Cardiac muscle cell (in vitro differentiated cells and primary cell): ENCODE results near the gene PRPF6. TPM values are rescaled to one million over a fixed set of nuclear protein-coding genes. Genes with fewer than 3 reads are reported as not detected.
"Not testable (repeated sequence)": the region's sequence is repeated elsewhere in the genome, so short reads cannot be mapped to it uniquely, and the experiment has no call there.

ENCODE experiments used
- DNase-seq, 2 donors: peaks; one replicate each; pipeline versions ENCODE4 v3.0.0 to v3.0.0-alpha.2; 2010 to 2017; ENCODE audit warnings: low read depth in 1 of 2, low spot score in 1 of 2
- H3K27ac ChIP-seq: fragments of 200-600 bp; sonication (generic); 2 replicates; pipeline ENCODE4 v1.5.1; 2016
- H3K27me3 ChIP-seq: fragments of 200-600 bp; sonication (generic); 2 replicates; pipeline ENCODE4 v1.6.0; 2016; ENCODE audit warnings: control low read depth
- H3K36me3 ChIP-seq: fragments of 200-600 bp; sonication (generic); 2 replicates; pipeline ENCODE4 v1.5.1; 2016; ENCODE audit warnings: control low read depth
- H3K4me1 ChIP-seq: fragments of 200-600 bp; sonication (generic); 2 replicates; pipeline ENCODE4 v1.8.1; 2017; ENCODE audit warnings: low read depth, mild to moderate bottlenecking, mixed run types
- H3K4me3 ChIP-seq: fragments of 200-600 bp; sonication (generic); 2 replicates; pipeline ENCODE4 v1.5.1; 2016; ENCODE audit warnings: mild to moderate bottlenecking
- H3K9me3 ChIP-seq: fragments of 200-600 bp; sonication (generic); 2 replicates; pipeline ENCODE4 v1.5.1; 2017; ENCODE audit warnings: low read depth, mild to moderate bottlenecking, control low read depth
- polyA plus RNA-seq: library from polyadenylated mRNA; unstranded; fragments of >200 nt; fragmentation: Nextera tagmentation; extraction: Ambion mirVana; gene quantifications from 2 replicates; pipeline ENCODE4 v1.2.1, GENCODE V29; 2016
- total RNA-seq: library from RNA; depleted of rRNA; stranded (reverse); fragments of >200 nt; gene quantifications from 2 replicates; pipeline ENCODE4 v1.2.3, GENCODE V29; 2016
- TF ChIP-seq, protein P1 (sequence below): IDR thresholded peaks from 2 replicates; pipeline ENCODE4 v1.5.1; 2012; ENCODE audit warnings: low read depth, mild to moderate bottlenecking, low read length

PRPF6 gene
- total and polyA plus RNA-seq, 2 experiments from 2014 or later: 67.6 to 73.5 TPM

DNA sequence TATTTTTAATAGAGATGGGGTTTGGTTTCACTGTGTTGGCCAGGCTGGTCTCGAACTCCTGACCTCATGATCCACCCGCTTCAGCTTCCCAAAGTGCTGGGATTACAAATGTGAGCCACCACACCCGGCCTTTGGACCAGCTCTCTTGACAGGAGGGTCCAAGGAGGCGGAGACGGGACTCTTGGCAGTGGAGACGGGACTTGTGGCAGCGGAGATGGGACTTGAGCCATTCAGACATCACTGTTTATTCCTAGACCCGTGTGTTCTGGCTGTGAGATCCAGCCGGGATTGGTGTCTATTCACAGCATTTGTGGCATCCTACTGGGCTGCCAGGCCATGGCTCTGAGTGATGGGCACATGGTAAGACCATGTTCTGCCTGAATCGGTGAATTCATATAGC, 25.6 kb downstream of the PRPF6 start:
- DNase-seq: no peak

DNA sequence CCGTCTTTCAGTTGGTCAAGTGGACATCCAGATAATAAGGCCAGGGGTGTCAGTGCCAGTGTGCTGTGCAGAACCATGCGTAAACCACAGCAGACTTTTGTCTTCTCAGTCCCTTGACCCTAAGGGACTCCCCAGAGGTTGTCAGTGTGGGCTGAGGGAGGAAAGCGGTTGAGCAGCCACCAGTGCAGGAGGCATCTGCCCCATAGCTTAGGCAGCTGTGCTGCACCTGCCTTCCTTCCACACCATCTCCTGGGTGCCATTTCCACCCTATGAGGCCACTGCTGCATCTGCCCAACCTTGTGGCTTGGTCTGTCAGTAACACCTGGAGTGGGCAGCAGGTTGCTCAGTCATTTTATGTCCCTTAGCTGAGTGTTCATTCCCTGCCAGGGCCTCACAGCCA, 26.0 kb downstream of the PRPF6 start:
- no peak overlapping the region for H3K4me3 ChIP-seq
- H3K4me1 ChIP-seq: no peaks in the 10 kb centered on the region
- no peak overlapping the region for H3K27ac ChIP-seq
- TF ChIP-seq, protein P1, sequence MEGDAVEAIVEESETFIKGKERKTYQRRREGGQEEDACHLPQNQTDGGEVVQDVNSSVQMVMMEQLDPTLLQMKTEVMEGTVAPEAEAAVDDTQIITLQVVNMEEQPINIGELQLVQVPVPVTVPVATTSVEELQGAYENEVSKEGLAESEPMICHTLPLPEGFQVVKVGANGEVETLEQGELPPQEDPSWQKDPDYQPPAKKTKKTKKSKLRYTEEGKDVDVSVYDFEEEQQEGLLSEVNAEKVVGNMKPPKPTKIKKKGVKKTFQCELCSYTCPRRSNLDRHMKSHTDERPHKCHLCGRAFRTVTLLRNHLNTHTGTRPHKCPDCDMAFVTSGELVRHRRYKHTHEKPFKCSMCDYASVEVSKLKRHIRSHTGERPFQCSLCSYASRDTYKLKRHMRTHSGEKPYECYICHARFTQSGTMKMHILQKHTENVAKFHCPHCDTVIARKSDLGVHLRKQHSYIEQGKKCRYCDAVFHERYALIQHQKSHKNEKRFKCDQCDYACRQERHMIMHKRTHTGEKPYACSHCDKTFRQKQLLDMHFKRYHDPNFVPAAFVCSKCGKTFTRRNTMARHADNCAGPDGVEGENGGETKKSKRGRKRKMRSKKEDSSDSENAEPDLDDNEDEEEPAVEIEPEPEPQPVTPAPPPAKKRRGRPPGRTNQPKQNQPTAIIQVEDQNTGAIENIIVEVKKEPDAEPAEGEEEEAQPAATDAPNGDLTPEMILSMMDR: no peak
- DNase-seq: no peak
- H3K36me3 ChIP-seq: peaks cover 21% of the 10 kb centered on the region
- H3K27me3 ChIP-seq: no peaks in the 10 kb centered on the region
- H3K9me3 ChIP-seq: no peaks in the 10 kb centered on the region

More for the DNA sequence above, 25.6 kb downstream of the PRPF6 start:
- Histone ChIP-seq H3K27me3 (no peaks in the 10 kb centered on the region), H3K36me3 (peaks cover 23% of the 10 kb centered on the region), H3K4me1 (no peaks in the 10 kb centered on the region), H3K27ac (no peak overlapping the region), H3K4me3 (no peak overlapping the region), H3K9me3 (no peaks in the 10 kb centered on the region)
- TF ChIP-seq, protein P1: no peak

DNA sequence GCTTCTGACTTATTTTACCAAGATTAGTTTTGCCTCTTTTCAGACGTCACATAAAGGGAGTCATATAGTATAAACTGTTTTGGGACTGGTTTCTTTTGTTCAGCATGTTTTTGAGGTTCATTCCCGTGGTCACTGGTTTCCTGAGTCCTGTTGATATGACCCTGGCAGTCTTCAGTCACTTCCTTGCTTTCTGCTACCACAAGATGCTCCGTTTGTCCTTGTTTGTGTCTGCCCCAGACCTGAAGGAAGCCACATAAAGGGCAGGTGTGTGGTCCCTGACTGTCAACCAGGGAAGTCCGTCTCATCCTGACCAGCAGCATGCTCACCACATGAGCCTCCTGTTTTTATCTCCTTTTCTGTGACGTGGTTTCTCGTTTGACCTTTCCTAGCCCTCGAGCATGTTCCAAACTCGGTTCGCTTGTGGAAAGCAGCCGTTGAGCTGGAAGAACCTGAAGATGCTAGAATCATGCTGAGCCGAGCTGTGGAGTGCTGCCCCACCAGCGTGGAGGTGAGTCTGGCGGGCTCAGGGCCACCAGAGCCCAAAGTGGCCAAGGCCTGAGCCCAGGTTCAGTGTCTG, 29.0 kb downstream of the PRPF6 start:
- H3K4me3 ChIP-seq: no peak overlapping the region
- no peaks in the 10 kb centered on the region for H3K4me1 ChIP-seq
- no peaks in the 10 kb centered on the region for H3K27me3 ChIP-seq
- no peaks in the 10 kb centered on the region for H3K9me3 ChIP-seq
- no peak for DNase-seq
- TF ChIP-seq, protein P1: no peak
- H3K36me3 ChIP-seq: peaks cover 29% of the 10 kb centered on the region
- no peak overlapping the region for H3K27ac ChIP-seq

DNA sequence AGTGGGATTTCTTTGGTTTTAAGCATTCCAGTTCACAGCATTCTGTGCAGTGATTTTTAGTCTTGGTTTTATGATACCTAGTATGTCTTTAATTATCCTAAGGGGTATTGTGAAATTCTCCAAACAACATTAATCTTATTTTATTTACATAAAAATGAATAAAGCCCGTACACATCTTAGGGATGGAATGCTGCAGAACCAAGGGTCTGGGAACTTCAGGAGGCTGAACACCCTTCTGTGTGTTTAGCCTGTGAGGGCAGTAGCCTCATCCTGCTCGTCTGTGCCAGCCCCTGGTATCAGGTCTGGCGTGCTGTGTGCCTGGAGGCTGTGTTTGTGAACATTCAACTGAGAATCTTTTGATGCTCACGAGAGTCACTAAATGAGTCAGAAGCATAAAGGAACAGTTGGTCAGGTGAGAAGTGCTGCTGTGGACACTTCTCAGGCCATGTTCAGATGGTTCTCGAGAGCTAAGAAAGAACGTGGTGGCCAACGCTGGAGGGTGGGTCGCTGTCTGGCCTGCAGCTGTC, 29.8 kb downstream of the PRPF6 start:
- TF ChIP-seq, protein P1: no peak
- no peak overlapping the region for H3K4me3 ChIP-seq
- H3K36me3 ChIP-seq: peaks cover 33% of the 10 kb centered on the region
- H3K27ac ChIP-seq: no peak overlapping the region
- no peaks in the 10 kb centered on the region for H3K4me1 ChIP-seq
- H3K27me3 ChIP-seq: no peaks in the 10 kb centered on the region
- no peak for DNase-seq
- H3K9me3 ChIP-seq: no peaks in the 10 kb centered on the region

DNA sequence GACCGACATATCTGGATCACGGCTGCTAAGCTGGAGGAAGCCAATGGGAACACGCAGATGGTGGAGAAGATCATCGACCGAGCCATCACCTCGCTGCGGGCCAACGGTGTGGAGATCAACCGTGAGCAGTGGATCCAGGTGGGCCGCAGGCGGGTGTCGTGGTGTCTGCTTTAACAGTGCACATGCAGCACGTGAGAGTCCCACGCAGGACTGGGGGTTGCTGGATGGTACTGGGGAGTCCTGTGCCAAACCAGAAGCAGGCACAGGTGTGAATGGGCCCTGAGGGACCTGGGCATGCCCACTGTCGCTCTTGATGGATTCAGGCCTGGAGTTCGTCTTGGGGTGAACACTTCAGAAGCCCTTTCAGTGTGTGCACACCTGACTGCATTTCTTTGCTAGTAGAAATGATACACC, 30.4 kb downstream of the PRPF6 start:
- peaks cover 31% of the 10 kb centered on the region for H3K36me3 ChIP-seq
- H3K27me3 ChIP-seq: no peaks in the 10 kb centered on the region
- no peak overlapping the region for H3K27ac ChIP-seq
- H3K4me3 ChIP-seq: no peak overlapping the region
- TF ChIP-seq, protein P1: no peak
- no peaks in the 10 kb centered on the region for H3K9me3 ChIP-seq
- DNase-seq: no peak
- no peaks in the 10 kb centered on the region for H3K4me1 ChIP-seq

DNA sequence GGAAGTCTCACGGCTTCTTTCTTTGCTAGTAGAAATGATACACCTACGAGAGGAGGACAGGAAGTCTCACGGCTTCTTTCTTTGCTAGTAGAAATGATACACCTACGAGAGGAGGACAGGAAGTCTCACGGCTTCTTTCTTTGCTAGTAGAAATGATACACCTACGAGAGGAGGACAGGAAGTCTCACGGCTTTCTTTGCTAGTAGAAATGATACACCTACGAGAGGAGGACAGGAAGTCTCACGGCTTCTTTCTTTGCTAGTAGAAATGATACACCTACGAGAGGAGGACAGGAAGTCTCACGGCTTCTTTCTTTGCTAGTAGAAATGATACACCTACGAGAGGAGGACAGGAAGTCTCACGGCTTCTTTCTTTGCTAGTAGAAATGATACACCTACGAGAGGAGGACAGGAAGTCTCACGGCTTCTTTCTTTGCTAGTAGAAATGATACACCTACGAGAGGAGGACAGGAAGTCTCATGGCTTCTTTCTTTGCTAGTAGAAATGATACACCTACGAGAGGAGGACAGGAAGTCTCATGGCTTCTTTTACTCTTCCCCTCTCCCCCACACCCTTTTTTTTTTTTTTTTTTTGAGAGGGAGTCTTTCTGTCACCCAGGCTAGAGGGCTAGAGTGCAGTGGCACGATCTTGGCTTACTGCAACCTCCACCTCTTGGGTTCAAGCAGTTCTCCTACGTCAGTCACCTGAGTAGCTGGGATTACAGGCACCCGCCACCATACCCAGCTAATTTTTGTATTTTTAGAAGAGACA, 31.6 kb downstream of the PRPF6 start:
- not testable (repeated sequence) for H3K27me3 ChIP-seq, DNase-seq, H3K27ac ChIP-seq, H3K4me3 ChIP-seq, H3K9me3 ChIP-seq, H3K4me1 ChIP-seq
- H3K36me3 ChIP-seq: peaks cover 33% of the 10 kb centered on the region
